ENCODE measurements around the gene ALDH8A1.

Gene ALDH8A1
- long read RNA-seq: 0 reads

GRCh38 chr6:134949927-134950326, at the start of gene ALDH8A1:
Gene ALDH8A1, minus strand, starts transcription at chr6:134950101. Its CDS starts 48 bp downstream, at chr6:134950053.
- DNase-seq (ENCODE audit: low read depth in 1 of 2, low spot score in 1 of 2): no peak
- no peak for TF ChIP-seq CTCF (IDR thresholded peaks at IDR 0.05; ENCODE audit: insufficient read depth, low read length)
- TF ChIP-seq REST (IDR thresholded peaks at IDR 0.05; ENCODE audit: insufficient replicate concordance, low read depth): no peak
- Histone ChIP-seq H3K4me3 (replicated peaks; ENCODE audit: insufficient read depth, low read length) (no peak within 1 kb of the TSS), H3K27ac (replicated peaks) (no peak within 1 kb of the TSS), H3K27me3 (ENCODE audit: insufficient read depth, poor library complexity, severe bottlenecking) (peaks cover 2% of the 10 kb centered on the region)

GRCh38 chr6:134999107-134999506, 49.2 kb upstream of the ALDH8A1 start:
- TF ChIP-seq REST (IDR thresholded peaks at IDR 0.05; ENCODE audit: insufficient replicate concordance, low read depth) (no peak), SPI1 (IDR thresholded peaks at IDR 0.05; ENCODE audit: borderline replicate concordance, low read depth) (no peak), GABPA (IDR thresholded peaks at IDR 0.05; ENCODE audit: low read depth) (no peak), POLR2AphosphoS5 (IDR thresholded peaks at IDR 0.05; ENCODE audit: low read depth) (no peak), CTCF (IDR thresholded peaks at IDR 0.05; ENCODE audit: insufficient read depth, low read length) (no peak)
- DNase-seq (ENCODE audit: low read depth in 1 of 2, low spot score in 1 of 2): no peak
- H3K4me3 ChIP-seq (replicated peaks; ENCODE audit: insufficient read depth, low read length): no peak overlapping the region
- no peaks in the 10 kb centered on the region for H3K27me3 ChIP-seq (ENCODE audit: insufficient read depth, poor library complexity, severe bottlenecking)
- H3K27ac ChIP-seq (replicated peaks): no peak overlapping the region

- DNase-seq (ENCODE audit: low read depth in 1 of 2, low spot score in 1 of 2): no peak
- no peak overlapping the region for H3K4me3 ChIP-seq (replicated peaks; ENCODE audit: insufficient read depth, low read length)
- no peaks in the 10 kb centered on the region for H3K27me3 ChIP-seq (ENCODE audit: insufficient read depth, poor library complexity, severe bottlenecking)
- H3K27ac ChIP-seq (replicated peaks): no peak overlapping the region
- TF ChIP-seq GABPA (IDR thresholded peaks at IDR 0.05; ENCODE audit: low read depth) (no peak), CTCF (IDR thresholded peaks at IDR 0.05; ENCODE audit: insufficient read depth, low read length) (no peak), SPI1 (IDR thresholded peaks at IDR 0.05; ENCODE audit: borderline replicate concordance, low read depth) (no peak), REST (IDR thresholded peaks at IDR 0.05; ENCODE audit: insufficient replicate concordance, low read depth) (no peak), POLR2AphosphoS5 (IDR thresholded peaks at IDR 0.05; ENCODE audit: low read depth) (no peak)
These were observed 47.5 kb upstream of the ALDH8A1 start for GRCh38 chr6:134997133-134997995.

Measured in HL-60 (cell line).